Fibroblast of lung (primary cell): ENCODE results near the gene CDC14B.

Experiments
- EZH2 ChIP-seq: IDR thresholded peaks from 2 replicates; pipeline ENCODE4 v1.5.1; 2012; ENCODE audit warnings: low read length, control low read depth, mild to moderate bottlenecking; ENCODE audit errors: missing control alignments
- TF ChIP-seq, protein P1 (sequence below), 2 donors: IDR thresholded peaks in 1 of 2; conservative IDR thresholded peaks in 1 of 2; 1 replicate in 1 of 2; 2 replicates in 1 of 2; pipeline ENCODE4 v1.5.1; 2011 to 2012; ENCODE audit warnings: low read length in 2 of 2, control low read depth in 1 of 2, inconsistent platforms in 1 of 2, low read depth in 1 of 2, mild to moderate bottlenecking in 1 of 2

DNA sequence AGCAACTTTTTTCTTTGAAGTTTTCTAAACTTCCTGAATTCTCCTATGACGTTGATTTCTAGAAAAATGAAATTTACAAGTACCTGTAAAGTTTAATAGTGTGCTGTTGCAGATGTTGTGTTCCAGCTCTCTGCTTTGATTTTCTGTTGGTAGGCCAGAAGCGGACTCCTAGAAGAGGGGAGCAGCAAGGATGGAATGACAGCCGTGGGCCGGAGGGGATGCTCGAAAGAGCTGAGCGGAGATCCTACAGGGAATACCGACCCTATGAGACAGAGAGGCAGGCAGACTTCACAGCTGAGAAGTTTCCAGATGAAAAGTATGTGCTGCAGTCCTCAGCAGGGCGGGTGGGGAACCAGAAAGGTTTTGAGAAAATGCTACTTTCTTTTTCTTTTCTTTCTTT lies 161.4 kb downstream of the CDC14B start:
- TF ChIP-seq, protein P1, sequence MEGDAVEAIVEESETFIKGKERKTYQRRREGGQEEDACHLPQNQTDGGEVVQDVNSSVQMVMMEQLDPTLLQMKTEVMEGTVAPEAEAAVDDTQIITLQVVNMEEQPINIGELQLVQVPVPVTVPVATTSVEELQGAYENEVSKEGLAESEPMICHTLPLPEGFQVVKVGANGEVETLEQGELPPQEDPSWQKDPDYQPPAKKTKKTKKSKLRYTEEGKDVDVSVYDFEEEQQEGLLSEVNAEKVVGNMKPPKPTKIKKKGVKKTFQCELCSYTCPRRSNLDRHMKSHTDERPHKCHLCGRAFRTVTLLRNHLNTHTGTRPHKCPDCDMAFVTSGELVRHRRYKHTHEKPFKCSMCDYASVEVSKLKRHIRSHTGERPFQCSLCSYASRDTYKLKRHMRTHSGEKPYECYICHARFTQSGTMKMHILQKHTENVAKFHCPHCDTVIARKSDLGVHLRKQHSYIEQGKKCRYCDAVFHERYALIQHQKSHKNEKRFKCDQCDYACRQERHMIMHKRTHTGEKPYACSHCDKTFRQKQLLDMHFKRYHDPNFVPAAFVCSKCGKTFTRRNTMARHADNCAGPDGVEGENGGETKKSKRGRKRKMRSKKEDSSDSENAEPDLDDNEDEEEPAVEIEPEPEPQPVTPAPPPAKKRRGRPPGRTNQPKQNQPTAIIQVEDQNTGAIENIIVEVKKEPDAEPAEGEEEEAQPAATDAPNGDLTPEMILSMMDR (conservative IDR thresholded peaks at IDR 0.05 in 1 of 2, IDR thresholded peaks at IDR 0.05 in 1 of 2; ENCODE audit: low read depth in 1 of 2, low read length in 2 of 2) = no peak
- no peak for TF ChIP-seq EZH2
